NT2/D1 (cell line): ENCODE data around the gene AOAH.

Experiments used
- DNase-seq: peaks from one replicate; pipeline ENCODE4 v3.0.0-alpha.2; 2011; ENCODE audit warnings: low read depth, low spot score
- H3K27me3 ChIP-seq: 2 replicates; pipeline ENCODE4 v1.6.0; 2011; ENCODE audit warnings: mild to moderate bottlenecking; ENCODE audit not compliant: insufficient read length, insufficient read depth
- H3K36me3 ChIP-seq: 2 replicates; pipeline ENCODE4 v1.6.1; 2011; ENCODE audit warnings: mild to moderate bottlenecking, low read length, mixed read lengths; ENCODE audit not compliant: insufficient read depth, insufficient read length
- H3K4me1 ChIP-seq: 2 replicates; pipeline ENCODE4 v1.5.1; 2011; ENCODE audit not compliant: insufficient read depth, insufficient read length
- H3K4me3 ChIP-seq: 2 replicates; pipeline ENCODE4 v1.5.1; 2011; ENCODE audit warnings: low read depth; ENCODE audit not compliant: insufficient read length
- H3K9ac ChIP-seq: 2 replicates; pipeline ENCODE4 v1.6.0; 2011; ENCODE audit warnings: low read depth; ENCODE audit not compliant: insufficient read length
- H3K9me3 ChIP-seq: 2 replicates; pipeline ENCODE4 v1.5.1; 2011; ENCODE audit warnings: mild to moderate bottlenecking, low read length; ENCODE audit not compliant: insufficient read depth
- SUZ12 ChIP-seq: IDR thresholded peaks from 2 replicates; pipeline ENCODE4 v1.6.1; 2011; ENCODE audit not compliant: insufficient read length, insufficient read depth; ENCODE audit errors: extremely low read depth
- YY1 ChIP-seq: IDR thresholded peaks from 2 replicates; pipeline ENCODE4 v1.6.1; 2011; ENCODE audit not compliant: insufficient read length, insufficient read depth
- ZNF274 ChIP-seq: IDR thresholded peaks from 2 replicates; pipeline ENCODE4 v1.6.1; 2011; ENCODE audit warnings: mild to moderate bottlenecking, low read depth, low read length

The AOAH gene

GRCh38 chr7:36530456-36530855 lies 193.8 kb downstream of the AOAH start:
- no peaks in the 10 kb centered on the region for H3K9me3 ChIP-seq
- H3K27me3 ChIP-seq, result no peaks in the 10 kb centered on the region
- no peaks in the 10 kb centered on the region for H3K36me3 ChIP-seq
- DNase-seq, result no peak
- H3K4me1 ChIP-seq, result no peaks in the 10 kb centered on the region
- TF ChIP-seq ZNF274 (no peak), SUZ12 (no peak), YY1 (no peak)
- H3K4me3 ChIP-seq, result no peak overlapping the region
- no peak overlapping the region for H3K9ac ChIP-seq

GRCh38 chr7:36527549-36527913 lies 196.8 kb downstream of the AOAH start:
- Histone ChIP-seq H3K9me3 (no peaks in the 10 kb centered on the region), H3K4me1 (no peaks in the 10 kb centered on the region), H3K36me3 (no peaks in the 10 kb centered on the region), H3K27me3 (no peaks in the 10 kb centered on the region), H3K9ac (no peak overlapping the region), H3K4me3 (no peak overlapping the region)
- DNase-seq, result no peak
- TF ChIP-seq YY1 (no peak), ZNF274 (no peak), SUZ12 (no peak)

GRCh38 chr7:36526863-36527548 lies 197.3 kb downstream of the AOAH start:
- Histone ChIP-seq H3K4me1 (no peaks in the 10 kb centered on the region), H3K27me3 (no peaks in the 10 kb centered on the region), H3K36me3 (no peaks in the 10 kb centered on the region), H3K9ac (no peak overlapping the region), H3K4me3 (no peak overlapping the region), H3K9me3 (no peaks in the 10 kb centered on the region)
- no peak for DNase-seq
- TF ChIP-seq SUZ12 (no peak), YY1 (no peak), ZNF274 (no peak)

- no peak for TF ChIP-seq YY1
- no peak for TF ChIP-seq ZNF274
- TF ChIP-seq SUZ12, result no peak
- H3K9ac ChIP-seq, result no peak overlapping the region
- no peak for DNase-seq
- no peaks in the 10 kb centered on the region for H3K4me1 ChIP-seq
- H3K27me3 ChIP-seq, result no peaks in the 10 kb centered on the region
- H3K36me3 ChIP-seq, result no peaks in the 10 kb centered on the region
- no peak overlapping the region for H3K4me3 ChIP-seq
- H3K9me3 ChIP-seq, result no peaks in the 10 kb centered on the region
Measured at GRCh38 chr7:36523371-36524101, 200.8 kb downstream of the AOAH start.

- Histone ChIP-seq H3K36me3 (no peaks in the 10 kb centered on the region), H3K4me3 (no peak overlapping the region), H3K27me3 (no peaks in the 10 kb centered on the region), H3K9ac (no peak overlapping the region), H3K9me3 (no peaks in the 10 kb centered on the region), H3K4me1 (no peaks in the 10 kb centered on the region)
- TF ChIP-seq ZNF274, result no peak
- no peak for DNase-seq
Measured at GRCh38 chr7:36522453-36523007, 201.8 kb downstream of the AOAH start.

GRCh38 chr7:36521911-36522310 lies 202.4 kb downstream of the AOAH start:
- DNase-seq, result no peak
- H3K9ac ChIP-seq, result no peak overlapping the region
- no peaks in the 10 kb centered on the region for H3K27me3 ChIP-seq
- TF ChIP-seq YY1 (no peak), ZNF274 (no peak), SUZ12 (no peak)
- no peaks in the 10 kb centered on the region for H3K36me3 ChIP-seq
- no peak overlapping the region for H3K4me3 ChIP-seq
- H3K4me1 ChIP-seq, result no peaks in the 10 kb centered on the region
- no peaks in the 10 kb centered on the region for H3K9me3 ChIP-seq

- Histone ChIP-seq H3K9ac (no peak overlapping the region), H3K9me3 (no peaks in the 10 kb centered on the region), H3K36me3 (no peaks in the 10 kb centered on the region), H3K27me3 (no peaks in the 10 kb centered on the region), H3K4me3 (no peak overlapping the region), H3K4me1 (no peaks in the 10 kb centered on the region)
- DNase-seq, result no peak
- TF ChIP-seq YY1 (no peak), ZNF274 (no peak), SUZ12 (no peak)
Measured at GRCh38 chr7:36521133-36521532, 203.2 kb downstream of the AOAH start.
